ENCODE results near the gene SEL1L3. TPM values are rescaled to one million over a fixed set of nuclear protein-coding genes. Genes with fewer than 3 reads are reported as not detected.

SEL1L3 gene
- total RNA-seq, 1 donor from 2014 or later: 3.3 TPM

DNA sequence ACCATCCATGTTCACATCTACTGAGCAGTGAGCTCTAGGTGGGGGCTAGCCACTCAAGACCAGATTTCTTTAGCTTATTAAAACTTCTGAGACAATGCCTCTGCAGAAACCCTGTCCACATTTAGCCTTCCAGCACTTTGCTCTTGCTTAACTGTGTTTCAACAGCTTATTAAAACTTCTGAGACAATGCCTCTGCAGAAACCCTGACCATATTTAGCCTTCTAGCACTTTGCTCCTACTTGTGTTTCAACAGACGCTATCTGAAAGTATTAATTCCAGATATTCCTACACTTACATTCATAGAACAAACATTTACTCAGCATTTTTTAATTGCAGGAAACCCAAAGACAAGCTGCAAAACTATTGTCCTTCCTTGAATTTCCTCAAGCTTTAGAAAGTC is 91.9 kb downstream of the SEL1L3 start:
- DNase-seq (ENCODE audit: low spot score): no peak
- intact Hi-C loops (cut with DNase I): no loop called here

DNA sequence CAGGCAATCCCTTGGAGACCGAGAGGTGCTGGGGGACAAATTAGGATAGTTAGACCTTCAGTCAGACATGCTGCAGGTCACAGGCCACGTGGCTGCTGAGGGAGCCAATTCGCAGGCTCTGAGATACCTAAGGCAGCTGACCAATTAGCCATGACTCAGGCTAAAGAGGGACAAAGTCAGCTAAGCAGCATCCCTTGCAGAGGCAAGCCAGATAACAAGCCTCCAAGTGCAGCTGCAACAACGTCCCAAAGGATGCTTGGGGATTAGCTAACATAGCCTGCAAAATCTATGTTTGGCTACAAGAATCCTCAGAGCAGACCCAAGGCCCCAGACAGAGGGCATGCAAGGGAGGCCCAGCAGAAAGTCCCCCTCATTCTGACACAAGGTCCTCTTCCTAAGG is 93.5 kb downstream of the SEL1L3 start:
- no peak for DNase-seq (ENCODE audit: low spot score)
- intact Hi-C loops (cut with DNase I): loop anchor here (2.0 kb wide), 1 partner anchor 328 kb away; no protein-coding TSS in a partner anchor

DNA sequence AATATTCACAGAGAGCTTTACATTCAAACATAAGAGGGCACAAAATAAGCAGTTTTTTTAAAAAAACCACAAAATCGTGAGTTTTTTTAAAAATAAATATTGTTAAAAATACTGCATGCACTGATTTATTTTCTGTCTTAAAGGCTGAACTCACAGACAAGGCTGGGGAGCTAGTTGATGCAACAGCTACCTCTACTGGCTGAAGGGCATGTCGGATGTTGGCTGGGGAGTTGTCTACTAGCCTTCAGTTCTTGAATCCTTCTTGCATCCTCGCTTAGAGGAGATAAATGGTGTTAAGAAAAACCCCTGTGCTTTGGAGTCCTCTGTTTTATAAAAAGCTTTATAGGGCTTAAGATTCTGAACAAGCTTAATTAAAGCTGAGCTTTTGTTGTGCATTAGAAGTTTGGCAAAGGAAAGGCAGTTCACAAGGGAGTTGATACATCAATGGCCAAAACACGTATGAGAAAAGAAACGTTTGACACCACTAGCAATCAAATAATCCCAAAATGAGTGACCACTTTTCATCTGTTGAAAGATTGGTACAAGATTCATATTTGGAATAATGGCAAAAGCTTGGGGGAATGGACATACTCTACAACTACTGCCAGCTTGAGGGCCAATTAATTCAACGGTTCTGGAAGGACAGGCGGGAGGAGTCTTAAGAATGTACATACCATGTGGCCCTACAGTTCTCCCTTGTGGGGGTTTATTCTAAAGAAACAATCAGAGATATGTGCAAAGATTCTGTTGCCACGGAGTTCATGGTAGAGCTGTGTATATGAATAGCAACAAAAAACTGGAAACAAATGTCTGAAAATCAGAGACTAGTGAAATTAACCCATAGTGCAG is 94.7 kb downstream of the SEL1L3 start:
- DNase-seq (ENCODE audit: low spot score): no peak

DNA sequence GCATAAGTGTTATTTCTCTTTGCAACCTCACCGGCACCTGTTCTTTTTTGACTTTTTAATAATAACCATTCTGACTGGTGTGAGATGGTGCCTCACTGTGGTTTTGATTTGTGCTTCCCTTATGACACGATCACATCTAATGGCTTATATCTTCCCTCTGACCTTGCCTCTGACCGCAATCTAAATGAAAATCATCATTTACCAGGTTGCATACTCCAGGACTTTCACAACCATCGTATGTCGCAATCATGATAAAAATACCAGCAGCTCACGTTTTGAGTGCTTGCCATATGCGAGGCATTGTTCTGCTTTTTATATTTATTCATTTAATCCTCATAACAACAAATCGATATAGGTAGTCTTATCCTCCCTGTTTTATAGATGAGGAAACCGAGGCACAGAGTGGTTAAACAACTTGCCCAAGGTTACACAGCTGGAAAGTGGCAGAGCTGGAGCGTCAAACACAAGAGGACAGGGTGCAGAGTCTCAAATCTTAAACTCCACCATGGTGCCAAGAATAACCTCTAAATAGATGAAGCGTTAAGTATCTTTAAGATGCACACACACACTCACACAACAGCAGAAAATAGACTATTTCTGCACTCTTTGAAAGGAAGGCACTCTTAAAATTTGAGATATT is 102.2 kb downstream of the SEL1L3 start:
- DNase-seq (ENCODE audit: low spot score): no peak
- intact Hi-C loops (cut with DNase I): no loop called here

More for the DNA sequence above, 94.7 kb downstream of the SEL1L3 start:
- intact Hi-C loops (cut with DNase I): loop anchor here (2.0 kb wide), 1 partner anchor 327 kb away; no protein-coding TSS in a partner anchor

DNA sequence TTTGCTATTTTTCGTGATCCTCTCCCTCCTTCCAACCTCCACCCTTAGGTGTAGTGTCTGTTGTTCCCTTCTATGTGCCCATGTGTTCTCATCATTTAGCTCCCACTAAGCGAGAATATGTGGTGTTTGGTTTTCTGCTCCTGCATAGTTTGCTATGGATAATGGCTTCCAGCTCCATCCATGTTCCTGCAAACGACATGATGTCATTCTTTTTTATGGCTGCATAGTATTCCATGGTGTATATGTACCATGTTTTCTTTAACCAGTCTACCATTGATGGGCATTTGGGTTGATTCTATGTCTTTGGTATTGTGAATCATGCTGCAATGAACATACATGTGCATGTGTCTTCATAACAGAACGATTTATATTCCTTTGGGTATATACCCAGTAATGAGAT is 102.7 kb downstream of the SEL1L3 start:
- intact Hi-C loops (cut with DNase I): no loop called here
- no peak for DNase-seq (ENCODE audit: low spot score)

DNA sequence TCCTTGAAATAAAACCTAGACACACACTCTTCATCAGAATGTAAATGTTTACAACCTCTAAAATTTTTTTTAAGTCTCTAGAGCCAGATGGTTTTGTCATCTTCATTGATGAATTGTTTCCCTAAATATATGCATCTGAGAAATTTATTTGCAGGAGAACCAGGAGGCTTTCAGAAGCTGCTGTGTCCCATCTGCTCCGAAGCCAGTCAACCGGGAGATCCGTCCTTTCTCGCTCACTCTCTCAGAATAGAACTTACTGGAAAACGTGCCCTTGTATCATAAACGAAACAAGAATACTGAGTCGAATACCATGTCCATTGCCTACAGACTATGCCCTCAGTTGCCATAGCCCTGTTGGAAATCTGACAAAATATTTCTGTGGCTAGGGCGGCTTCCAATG is 103.7 kb downstream of the SEL1L3 start:
- intact Hi-C loops (cut with DNase I): no loop called here
- no peak for DNase-seq (ENCODE audit: low spot score)

DNA sequence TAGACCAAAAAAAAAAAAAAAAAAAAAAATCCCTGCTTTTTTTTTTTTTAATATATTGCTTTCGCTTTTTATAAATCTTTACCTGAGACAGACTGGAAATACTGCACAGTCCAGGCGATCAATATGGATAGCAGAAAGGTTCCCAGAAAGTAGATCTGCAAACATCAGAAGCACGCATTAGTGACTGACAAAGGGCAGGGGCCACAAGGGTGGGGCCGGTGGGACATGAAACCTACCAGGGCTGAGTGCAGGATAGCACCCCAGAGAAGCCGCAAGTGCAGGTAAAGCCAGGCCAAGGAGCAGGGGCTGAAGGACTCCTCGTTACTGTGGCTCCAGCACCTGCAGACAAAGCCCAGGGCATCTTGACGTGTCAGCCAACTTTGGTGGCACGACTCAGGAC is 105.3 kb downstream of the SEL1L3 start:
- intact Hi-C loops (cut with DNase I): no loop called here
- DNase-seq (ENCODE audit: low spot score): no peak

DNA sequence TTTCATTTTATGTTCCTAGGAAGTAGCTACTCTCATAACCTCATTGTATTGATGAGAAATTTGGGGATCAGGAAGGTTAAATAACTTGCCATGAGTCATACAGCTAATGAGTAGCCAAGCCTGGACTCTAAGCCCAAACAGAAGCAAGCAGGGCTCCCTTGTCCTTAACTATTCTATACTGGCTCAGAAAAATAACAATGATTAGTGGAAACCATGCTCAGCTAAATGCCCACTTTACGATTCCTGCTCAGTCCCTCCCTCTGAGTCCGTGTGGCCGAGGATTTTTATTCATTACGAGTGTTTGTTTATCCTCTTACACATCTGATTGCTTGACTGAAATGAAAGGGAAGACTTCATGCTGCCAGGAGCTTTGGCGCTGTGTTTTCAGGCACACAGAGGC is 106.3 kb downstream of the SEL1L3 start:
- intact Hi-C loops (cut with DNase I): no loop called here
- no peak for DNase-seq (ENCODE audit: low spot score)

DNA sequence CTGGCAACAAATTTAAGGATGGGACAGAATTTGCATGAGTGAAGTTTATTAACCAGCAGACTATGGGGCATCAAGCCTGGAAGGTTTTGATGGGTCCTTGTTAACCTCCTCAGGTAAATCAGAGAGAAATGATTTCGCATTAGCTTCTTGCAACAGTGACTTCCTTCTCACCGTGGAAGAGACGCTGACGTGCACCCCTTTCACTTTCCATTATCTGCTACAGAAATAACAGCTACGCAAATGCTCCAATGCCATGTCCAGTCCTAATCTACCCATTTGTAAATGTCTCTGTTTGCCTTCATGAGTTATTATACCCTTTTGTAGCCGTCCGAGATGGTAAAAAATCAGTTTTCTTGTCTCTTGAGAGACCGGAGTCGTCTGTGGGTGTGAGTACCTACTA is 106.9 kb downstream of the SEL1L3 start:
- intact Hi-C loops (cut with DNase I): no loop called here
- DNase-seq (ENCODE audit: low spot score): no peak

DNA sequence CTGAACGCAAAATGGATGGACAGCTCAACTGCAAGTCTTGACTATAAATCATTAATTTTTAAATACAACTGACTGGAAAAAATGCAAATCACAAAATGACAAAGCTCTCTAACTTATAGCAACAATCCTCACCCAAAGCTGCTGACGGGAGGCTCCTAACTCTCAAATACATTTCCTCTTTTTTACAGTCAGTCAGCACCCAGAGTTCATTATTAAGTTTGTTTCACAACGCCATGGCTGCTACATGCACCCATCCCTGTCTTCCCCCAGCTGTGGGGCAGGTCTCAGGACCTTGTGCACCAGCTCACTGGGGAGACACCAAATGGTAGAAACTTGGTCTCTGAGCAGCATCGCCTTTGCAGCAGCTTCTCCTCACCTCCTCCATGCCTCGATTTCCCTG is 109.5 kb downstream of the SEL1L3 start:
- DNase-seq (ENCODE audit: low spot score): no peak
- intact Hi-C loops (cut with DNase I): no loop called here

DNA sequence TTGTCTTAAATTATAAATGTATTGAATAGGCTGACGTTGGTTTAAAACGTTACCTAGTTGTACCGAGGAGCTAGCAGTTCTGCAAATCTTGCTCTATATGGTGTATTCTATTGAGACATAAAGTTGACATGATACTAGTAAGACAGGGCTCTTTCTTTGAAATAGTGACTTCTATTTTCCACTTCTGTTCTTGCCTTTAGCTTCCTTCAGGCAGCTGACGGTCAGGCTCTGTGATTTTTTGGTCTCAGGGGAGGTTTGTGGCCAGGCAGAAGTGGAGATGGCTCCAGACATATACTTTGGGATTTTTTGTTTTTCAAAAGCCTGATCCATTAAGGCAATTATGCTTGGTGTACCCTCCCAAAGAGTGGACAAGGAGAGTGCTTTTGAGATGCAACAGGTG is 111.9 kb downstream of the SEL1L3 start:
- no peak for DNase-seq (ENCODE audit: low spot score)
- intact Hi-C loops (cut with DNase I): no loop called here

DNA sequence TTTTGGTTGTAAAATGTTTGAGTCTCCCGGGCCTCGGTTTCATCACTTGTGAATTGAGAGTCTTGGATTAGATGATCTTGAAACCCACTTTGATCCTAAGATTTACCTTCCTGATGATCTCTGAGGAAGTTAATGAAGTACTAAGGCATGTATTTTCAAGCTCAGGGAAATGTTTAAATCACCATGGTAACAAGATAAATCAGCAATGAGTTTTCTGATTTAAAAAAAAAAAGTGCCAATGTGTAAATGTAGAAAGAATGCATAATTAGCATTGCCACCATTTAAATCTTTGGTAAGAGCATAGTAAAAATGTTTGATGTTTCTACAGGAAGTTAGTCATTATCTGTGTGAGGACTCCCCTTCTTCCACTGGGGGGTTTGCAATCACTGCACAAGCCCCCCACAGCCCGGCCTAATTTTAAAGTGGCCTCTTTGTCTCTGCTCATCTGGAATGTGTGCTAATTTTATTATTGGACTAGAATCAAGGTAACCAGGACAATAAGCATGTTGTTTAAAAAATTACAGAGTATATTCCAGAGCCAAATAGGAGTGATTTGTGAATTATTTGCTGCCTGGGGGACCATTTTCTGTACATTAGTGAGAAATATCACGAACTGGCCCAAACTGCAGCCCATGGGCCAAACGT is 113.5 kb downstream of the SEL1L3 start:
- intact Hi-C loops (cut with DNase I): no loop called here
- DNase-seq (ENCODE audit: low spot score): no peak

DNA sequence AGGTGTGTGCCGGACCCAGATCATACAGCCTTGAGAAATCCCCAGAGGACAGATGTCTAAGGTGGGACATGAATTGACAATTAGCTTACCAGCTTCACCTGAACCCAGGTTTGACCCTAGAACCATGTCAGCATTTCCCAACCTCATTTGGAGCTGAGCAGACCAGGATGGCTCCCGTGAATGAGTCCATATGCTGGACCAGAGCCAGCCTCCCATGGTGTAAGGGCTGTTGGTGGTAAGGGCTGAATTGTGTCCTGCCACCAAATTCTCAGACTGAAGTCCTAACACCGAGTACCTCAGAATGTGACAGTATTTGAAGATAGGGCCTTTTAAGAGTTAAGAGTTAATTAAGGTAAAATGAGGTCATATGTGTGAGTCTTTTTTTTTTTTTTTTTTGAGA is 118.8 kb downstream of the SEL1L3 start:
- DNase-seq (ENCODE audit: low spot score): no peak
- intact Hi-C loops (cut with DNase I): no loop called here

DNA sequence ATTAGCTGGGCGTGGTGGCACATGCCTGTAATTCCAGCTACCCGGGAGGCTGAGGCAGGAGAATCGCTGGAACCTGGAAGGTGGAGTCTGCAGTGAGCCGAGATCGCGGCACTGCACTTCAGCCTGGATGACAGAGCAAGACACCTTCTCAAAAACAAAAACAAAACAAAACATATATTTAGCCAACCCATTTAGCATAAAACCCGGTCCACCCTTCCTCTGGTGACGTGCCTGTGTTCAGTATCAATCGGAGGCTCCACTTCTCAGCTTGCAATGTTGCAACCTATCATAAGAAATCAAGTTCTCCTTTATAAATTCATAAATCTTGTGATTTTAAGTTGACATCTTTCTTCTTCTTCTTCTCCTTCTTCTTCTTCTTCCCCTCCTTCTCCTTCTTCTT is 133.2 kb downstream of the SEL1L3 start:
- no peak for DNase-seq (ENCODE audit: low spot score)
- intact Hi-C loops (cut with DNase I): no loop called here

DNA sequence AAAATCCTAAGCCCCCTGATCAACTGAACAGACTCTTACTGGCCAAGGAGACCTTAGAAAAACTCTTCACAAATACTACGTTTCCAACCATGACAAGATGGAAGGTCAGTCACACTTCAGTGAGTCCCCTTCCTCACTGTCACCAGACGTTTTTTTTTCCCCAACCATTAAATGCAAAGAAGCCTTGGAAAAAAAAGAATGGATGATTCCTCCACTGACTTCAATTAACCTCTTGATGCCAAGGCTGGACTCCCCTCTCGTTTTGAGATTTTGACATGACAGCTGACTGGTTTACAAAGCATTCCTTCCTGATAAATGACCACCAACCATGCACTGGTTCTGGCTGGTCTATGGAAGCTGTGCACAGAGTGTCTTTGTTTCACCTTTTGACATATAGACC is 133.9 kb downstream of the SEL1L3 start:
- DNase-seq (ENCODE audit: low spot score): no peak
- intact Hi-C loops (cut with DNase I): no loop called here

DNA sequence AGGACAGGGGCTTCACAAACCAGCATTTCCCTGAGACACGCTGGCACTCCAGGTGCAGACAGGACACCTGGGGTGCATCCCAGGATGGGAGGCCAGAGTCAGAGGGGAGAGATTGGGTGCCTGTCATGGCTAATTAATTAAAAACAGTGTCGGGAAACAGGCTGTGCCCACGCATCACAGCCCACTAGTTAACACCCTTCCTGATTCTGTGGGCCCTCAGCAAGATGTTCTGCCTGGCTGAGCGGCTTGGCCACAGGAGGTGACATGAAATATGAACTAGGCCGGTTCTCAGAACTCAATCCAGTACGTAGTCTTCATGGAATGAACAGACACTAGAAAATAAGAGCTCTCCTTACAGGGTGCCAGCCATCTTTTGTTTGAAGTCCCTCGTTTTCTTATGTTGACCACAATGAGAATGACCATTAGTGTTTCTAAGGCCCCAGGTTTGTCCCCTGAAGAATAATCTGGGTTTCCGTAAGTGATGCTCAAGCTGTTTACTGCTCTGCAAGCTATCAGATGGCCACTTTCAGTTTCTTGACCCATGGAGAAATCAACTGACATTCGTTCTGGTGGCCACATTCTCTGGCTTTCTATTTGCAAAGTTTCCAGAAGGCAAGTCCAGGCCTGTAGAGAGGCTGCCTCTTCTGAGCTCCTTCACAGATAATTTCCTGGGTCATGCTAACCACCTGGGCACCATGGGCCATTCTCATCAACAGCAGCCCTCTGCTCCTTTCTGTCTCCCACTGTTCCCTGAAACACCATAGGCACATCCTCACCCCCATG is 134.9 kb downstream of the SEL1L3 start:
- DNase-seq (ENCODE audit: low spot score): no peak
- intact Hi-C loops (cut with DNase I): no loop called here

DNA sequence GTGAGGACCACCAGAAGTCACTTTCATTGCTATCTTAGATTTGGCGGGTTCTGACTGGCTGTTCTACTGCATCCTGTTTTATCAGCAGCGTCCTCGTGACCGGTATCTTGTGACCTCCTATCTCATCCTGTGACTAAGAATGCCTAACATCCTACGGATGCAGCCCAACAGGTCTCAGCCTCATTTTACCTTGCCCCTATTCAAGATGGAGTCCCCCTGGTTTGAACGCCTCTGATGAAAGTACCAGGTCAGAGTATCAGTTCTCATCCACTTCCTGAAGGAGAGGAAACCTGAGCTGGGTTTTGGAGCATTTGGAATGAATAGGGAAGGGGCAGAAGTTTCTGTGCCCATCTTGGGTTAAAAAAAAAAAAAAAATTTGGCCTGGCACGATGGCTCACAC is 136.9 kb downstream of the SEL1L3 start:
- DNase-seq (ENCODE audit: low spot score): no peak
- intact Hi-C loops (cut with DNase I): no loop called here

DNA sequence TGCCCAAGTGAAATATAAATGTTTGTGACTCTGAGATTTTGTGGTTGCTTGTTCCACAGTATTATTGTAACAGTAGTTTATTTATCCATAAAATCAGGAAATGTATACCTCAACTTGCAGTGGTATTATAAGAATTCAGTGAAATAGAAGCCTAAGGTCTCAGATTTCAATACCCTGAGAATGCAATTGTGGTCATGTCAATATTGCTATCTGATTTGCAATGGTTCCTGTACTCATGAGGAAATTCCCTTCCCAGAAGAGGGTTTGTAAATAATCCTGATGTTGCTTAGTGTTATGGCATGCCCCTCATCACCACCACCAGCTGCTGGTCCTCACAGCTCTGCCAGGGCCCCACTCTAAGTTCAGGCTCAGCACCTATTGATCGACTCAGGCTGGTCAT is 139.4 kb downstream of the SEL1L3 start:
- intact Hi-C loops (cut with DNase I): no loop called here
- no peak for DNase-seq (ENCODE audit: low spot score)

DNA sequence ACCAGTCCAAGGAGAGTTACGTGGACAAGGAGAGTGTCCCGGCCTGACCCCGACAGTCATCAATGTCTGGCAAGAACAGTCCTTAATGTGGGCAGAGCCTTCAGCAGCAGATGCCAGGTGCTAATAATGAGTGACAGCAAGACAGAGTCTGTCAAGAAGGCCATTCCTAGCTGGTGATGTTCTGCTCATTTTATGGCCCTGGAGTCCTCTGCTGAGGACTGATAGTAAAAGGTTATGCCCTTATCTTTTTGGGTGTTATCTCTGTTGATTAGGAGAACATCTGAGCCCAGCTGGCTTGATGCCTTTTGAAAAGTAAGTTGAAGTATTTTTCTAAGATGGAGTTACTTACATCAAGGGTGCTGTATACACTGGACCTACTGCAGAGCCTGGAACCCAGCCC is 139.8 kb downstream of the SEL1L3 start:
- DNase-seq (ENCODE audit: low spot score): no peak
- intact Hi-C loops (cut with DNase I): no loop called here

DNA sequence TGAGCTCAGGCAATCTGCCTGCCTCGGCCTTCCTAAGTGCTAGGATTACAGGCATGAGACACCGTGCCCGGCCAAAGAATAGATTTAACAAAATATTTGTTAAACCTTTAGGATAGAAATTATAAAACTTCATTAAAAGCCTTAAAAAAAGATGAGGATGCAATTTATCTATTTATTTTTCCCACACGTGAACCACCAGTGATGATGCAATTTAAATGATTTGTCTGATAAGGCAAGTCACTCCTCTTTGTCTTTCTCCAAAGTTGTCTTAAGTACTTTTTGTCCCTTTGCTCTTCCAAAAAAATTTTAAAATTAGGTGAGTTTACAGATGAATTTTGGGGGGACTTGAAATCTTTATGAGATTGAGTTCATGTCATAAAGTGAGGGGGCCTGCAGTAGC is 149.0 kb downstream of the SEL1L3 start:
- intact Hi-C loops (cut with DNase I): no loop called here

More for the DNA sequence above, 149.0 kb downstream of the SEL1L3 start:
- no peak for DNase-seq (ENCODE audit: low spot score)
